Ishikawa (cell line): ENCODE measurements around the gene TMED9.

Experiments
- CEBPB ChIP-seq: IDR thresholded peaks from 2 replicates; pipeline ENCODE4 v1.6.1; 2012
- CREB1 ChIP-seq: IDR thresholded peaks from 2 replicates; pipeline ENCODE4 v1.6.1; 2012; ENCODE audit warnings: low read depth
- EGR1 ChIP-seq: IDR thresholded peaks from 2 replicates; pipeline ENCODE4 v1.6.1; 2012
- EP300 ChIP-seq: IDR thresholded peaks from 2 replicates; pipeline ENCODE4 v1.6.1; 2012; ENCODE audit warnings: borderline replicate concordance
- FOXM1 ChIP-seq: IDR thresholded peaks from 2 replicates; pipeline ENCODE4 v1.6.1; 2012; ENCODE audit warnings: low read depth, borderline replicate concordance
- MAX ChIP-seq: IDR thresholded peaks from 2 replicates; pipeline ENCODE4 v1.6.1; 2012
- NFIC ChIP-seq: IDR thresholded peaks from 2 replicates; pipeline ENCODE4 v1.6.1; 2012
- RAD21 ChIP-seq: IDR thresholded peaks from 2 replicates; pipeline ENCODE4 v1.6.1; 2012; ENCODE audit warnings: low read depth
- REST ChIP-seq: IDR thresholded peaks from 2 replicates; pipeline ENCODE4 v1.6.1; 2012; ENCODE audit warnings: low read depth, mild to moderate bottlenecking
- TAF1 ChIP-seq: IDR thresholded peaks from 2 replicates; pipeline ENCODE4 v1.6.1; 2012; ENCODE audit warnings: low read depth, mild to moderate bottlenecking
- TCF12 ChIP-seq: IDR thresholded peaks from 2 replicates; pipeline ENCODE4 v1.6.1; 2012; ENCODE audit warnings: low read depth
- TEAD4 ChIP-seq: IDR thresholded peaks from 2 replicates; pipeline ENCODE4 v1.6.1; 2012
- USF1 ChIP-seq: IDR thresholded peaks from 2 replicates; pipeline ENCODE4 v1.6.1; 2012
- YY1 ChIP-seq: IDR thresholded peaks from 2 replicates; pipeline ENCODE4 v1.6.1; 2012; ENCODE audit warnings: low read depth
- ZBTB7A ChIP-seq: IDR thresholded peaks from 2 replicates; pipeline ENCODE4 v1.6.1; 2012; ENCODE audit warnings: low read depth

TMED9 gene

GRCh38 chr5:177592010-177592834 lies at the start of gene TMED9:
TSS of gene TMED9 (plus strand) at chr5:177592203. CDS start at chr5:177592215, 12 bp downstream.
- TF ChIP-seq RAD21 (no peak), YY1 (peak; percentile 94), USF1 (peak; percentile 9; the same call in 1 of the 2 replicates), NFIC (no peak), FOXM1 (no peak), REST (no peak), EP300 (no peak), ZBTB7A (no peak), CEBPB (no peak; the same call in 1 of the 2 replicates), EGR1 (peak; percentile 87), CREB1 (no peak), MAX (peak; percentile 55), TAF1 (peak; percentile 95), TEAD4 (no peak), TCF12 (peak; percentile 50; the same call in 1 of the 2 replicates)

- TF ChIP-seq CEBPB: no peak
- no peak for TF ChIP-seq FOXM1
- no peak for TF ChIP-seq USF1
- no peak for TF ChIP-seq MAX
- TF ChIP-seq ZBTB7A: no peak
Observed at GRCh38 chr5:177542816-177543465, 49.1 kb upstream of the TMED9 start.

- no peak for TF ChIP-seq ZBTB7A
- TF ChIP-seq CEBPB: no peak
- no peak for TF ChIP-seq REST
- TF ChIP-seq MAX: no peak
- TF ChIP-seq YY1: no peak
- no peak for TF ChIP-seq TEAD4
- TF ChIP-seq CREB1: no peak
- no peak for TF ChIP-seq TAF1
- no peak for TF ChIP-seq TCF12
- TF ChIP-seq NFIC: no peak
- TF ChIP-seq USF1: no peak
- TF ChIP-seq FOXM1: no peak
- no peak for TF ChIP-seq RAD21
- TF ChIP-seq EGR1: no peak
- TF ChIP-seq EP300: no peak
Observed at GRCh38 chr5:177545487-177546257, 46.3 kb upstream of the TMED9 start.

GRCh38 chr5:177546258-177546741 lies 45.7 kb upstream of the TMED9 start:
- TF ChIP-seq RAD21 (no peak), USF1 (no peak), CEBPB (no peak), REST (no peak), FOXM1 (no peak), TEAD4 (no peak), NFIC (no peak), EGR1 (no peak), MAX (no peak), TAF1 (no peak), EP300 (no peak), YY1 (no peak), TCF12 (no peak), ZBTB7A (no peak)
